CD14-positive monocyte (primary cell): ENCODE data around the gene SEMA6B. TPM values are rescaled to one million over a fixed set of nuclear protein-coding genes. Genes with fewer than 3 reads are reported as not detected.
A peak's percentile ranks its signal among the peaks of the same experiment; 100 is the strongest.

Source experiments
- DNase-seq, 3 donors: peaks; one replicate each; pipeline ENCODE4 v3.0.0-alpha.2; 2011 to 2022
- H2AFZ ChIP-seq: 2 replicates; pipeline ENCODE4 v1.6.0; 2012; ENCODE audit warnings: mild to moderate bottlenecking, low read depth, low read length, inconsistent platforms; ENCODE audit not compliant: insufficient read depth, poor library complexity, severe bottlenecking
- H3K27ac ChIP-seq, 2 donors: 1 replicate in 1 of 2; 2 replicates in 1 of 2; pipeline ENCODE4 v1.5.1; 2012 to 2013; ENCODE audit warnings: low read length in 2 of 2, control low read depth in 1 of 2, inconsistent platforms in 1 of 2, low read depth in 1 of 2, mild to moderate bottlenecking in 1 of 2
- H3K27me3 ChIP-seq, 2 donors: one replicate each; pipeline versions ENCODE4 v1.6.0 to v1.6.1; 2011 to 2013; ENCODE audit warnings: low read length in 2 of 2; ENCODE audit not compliant: control insufficient read depth in 2 of 2, insufficient read depth in 2 of 2
- H3K36me3 ChIP-seq, 2 donors: replicated peaks in 1 of 2; 1 replicate in 1 of 2; 2 replicates in 1 of 2; pipeline versions ENCODE4 v1.5.1 to v1.6.1; 2012 to 2013; ENCODE audit warnings: low read length in 2 of 2, control low read depth in 1 of 2, inconsistent platforms in 1 of 2, mild to moderate bottlenecking in 1 of 2; ENCODE audit not compliant: insufficient read depth in 2 of 2, control insufficient read depth in 1 of 2
- H3K4me1 ChIP-seq, 2 donors: 1 replicate in 1 of 2; 2 replicates in 1 of 2; pipeline versions ENCODE4 v1.5.1 to v1.6.1; 2012 to 2013; ENCODE audit warnings: low read length in 2 of 2, control low read depth in 1 of 2, inconsistent platforms in 1 of 2, mild to moderate bottlenecking in 1 of 2, moderate library complexity in 1 of 2; ENCODE audit not compliant: insufficient read depth in 2 of 2, control insufficient read depth in 1 of 2
- H3K4me2 ChIP-seq: replicated peaks from 2 replicates; pipeline ENCODE3; 2012; ENCODE audit warnings: low read length, moderate library complexity, mild to moderate bottlenecking; ENCODE audit not compliant: poor library complexity, severe bottlenecking; ENCODE audit errors: extremely low read depth
- H3K4me3 ChIP-seq, 3 experiments: fragments of 200-600 bp in 1 of 3; sonication (generic) in 1 of 3; replicated peaks in 1 of 3; 1 replicate in 2 of 3; 2 replicates in 1 of 3; pipeline ENCODE4 v1.5.1; 2011 to 2013; ENCODE audit warnings: low read length in 3 of 3, mild to moderate bottlenecking in 3 of 3, control low read depth in 2 of 3, low read depth in 2 of 3, inconsistent platforms in 1 of 3, moderate library complexity in 1 of 3
- H3K79me2 ChIP-seq: 2 replicates; pipeline ENCODE4 v1.6.0; 2012; ENCODE audit warnings: mild to moderate bottlenecking, control low read depth, inconsistent platforms, low read length, moderate library complexity; ENCODE audit not compliant: insufficient read depth
- H3K9ac ChIP-seq: 2 replicates; pipeline ENCODE4 v1.6.0; 2017; ENCODE audit warnings: low read length, mild to moderate bottlenecking; ENCODE audit not compliant: insufficient read depth, poor library complexity, severe bottlenecking
- H3K9me3 ChIP-seq, 2 donors: replicated peaks in 1 of 2; 1 replicate in 1 of 2; 2 replicates in 1 of 2; pipeline versions ENCODE4 v1.5.1 to v1.6.1; 2012 to 2013; ENCODE audit warnings: low read length in 2 of 2, control low read depth in 1 of 2; ENCODE audit not compliant: control insufficient read depth in 1 of 2, insufficient read depth in 1 of 2
- H4K20me1 ChIP-seq: 2 replicates; pipeline ENCODE4 v1.6.0; 2012; ENCODE audit warnings: mild to moderate bottlenecking, low read length, control low read depth, moderate library complexity; ENCODE audit not compliant: insufficient read depth
- H3K27ac Mint-ChIP-seq, 7 donors: one replicate each; pipeline ENCODE4 v1.8.0; 2020; ENCODE audit warnings: mild to moderate bottlenecking in 7 of 7, mixed read lengths in 7 of 7, moderate library complexity in 6 of 7, inconsistent platforms in 2 of 7
- H3K27me3 Mint-ChIP-seq, 3 donors: one replicate each; pipeline ENCODE4 v1.8.0; 2021 to 2022; ENCODE audit warnings: low read depth in 3 of 3, mild to moderate bottlenecking in 3 of 3, mixed read lengths in 3 of 3, moderate library complexity in 3 of 3, inconsistent platforms in 1 of 3
- H3K36me3 Mint-ChIP-seq, 2 donors: one replicate each; pipeline ENCODE4 v1.8.0; 2020; ENCODE audit warnings: mixed read lengths in 2 of 2, inconsistent platforms in 1 of 2, mild to moderate bottlenecking in 1 of 2
- H3K4me1 Mint-ChIP-seq: one replicate; pipeline ENCODE4 v1.8.0; 2020; ENCODE audit warnings: mild to moderate bottlenecking, mixed read lengths
- H3K4me3 Mint-ChIP-seq, 2 donors: one replicate each; pipeline ENCODE4 v1.8.0; 2020; ENCODE audit warnings: mild to moderate bottlenecking in 2 of 2, mixed read lengths in 2 of 2, moderate library complexity in 1 of 2
- H3K9me3 Mint-ChIP-seq, 7 donors: one replicate each; pipeline ENCODE4 v1.8.0; 2020 to 2022; ENCODE audit warnings: mixed read lengths in 7 of 7, mild to moderate bottlenecking in 6 of 7, moderate library complexity in 6 of 7, inconsistent platforms in 2 of 7
- WGBS: methylation state at CpG from one replicate; pipeline ENCODE4 v1.1.5; 2013; ENCODE audit warnings: missing lambda C conversion rate; ENCODE audit not compliant: insufficient coverage; 5-methylcytosine and 5-hydroxymethylcytosine counted together
- intact Hi-C, 2 donors: fragments of 100-400 bp; cut with micrococcal nuclease; formaldehyde crosslinking; loops; one replicate each; pipeline versions ENCODE4 v1.15.0 to v1.15.1; 2023
- polyA plus RNA-seq, 3 donors: library from polyadenylated mRNA; depleted of rRNA in 1 of 3; unstranded in 2 of 3; stranded (reverse) in 1 of 3; fragments of 300-500 nt in 2 of 3; fragments of >200 nt in 1 of 3; fragmentation: Illumina TruSeq in 2 of 3; gene quantifications; 1 replicate in 2 of 3; 2 replicates in 1 of 3; pipeline ENCODE4 v1.2.3, GENCODE V29; 2012 to 2021
- TF ChIP-seq, protein P1 (sequence below): fragments of 200-600 bp; IDR thresholded peaks from one replicate; pipeline ENCODE4 v1.8.0; 2022; ENCODE audit warnings: antibody characterized with exemption, mild to moderate bottlenecking

Gene SEMA6B
- polyA plus RNA-seq, 3 donors = 0.12 to 1.6 (median 0.87) TPM

- TF ChIP-seq, protein P1, sequence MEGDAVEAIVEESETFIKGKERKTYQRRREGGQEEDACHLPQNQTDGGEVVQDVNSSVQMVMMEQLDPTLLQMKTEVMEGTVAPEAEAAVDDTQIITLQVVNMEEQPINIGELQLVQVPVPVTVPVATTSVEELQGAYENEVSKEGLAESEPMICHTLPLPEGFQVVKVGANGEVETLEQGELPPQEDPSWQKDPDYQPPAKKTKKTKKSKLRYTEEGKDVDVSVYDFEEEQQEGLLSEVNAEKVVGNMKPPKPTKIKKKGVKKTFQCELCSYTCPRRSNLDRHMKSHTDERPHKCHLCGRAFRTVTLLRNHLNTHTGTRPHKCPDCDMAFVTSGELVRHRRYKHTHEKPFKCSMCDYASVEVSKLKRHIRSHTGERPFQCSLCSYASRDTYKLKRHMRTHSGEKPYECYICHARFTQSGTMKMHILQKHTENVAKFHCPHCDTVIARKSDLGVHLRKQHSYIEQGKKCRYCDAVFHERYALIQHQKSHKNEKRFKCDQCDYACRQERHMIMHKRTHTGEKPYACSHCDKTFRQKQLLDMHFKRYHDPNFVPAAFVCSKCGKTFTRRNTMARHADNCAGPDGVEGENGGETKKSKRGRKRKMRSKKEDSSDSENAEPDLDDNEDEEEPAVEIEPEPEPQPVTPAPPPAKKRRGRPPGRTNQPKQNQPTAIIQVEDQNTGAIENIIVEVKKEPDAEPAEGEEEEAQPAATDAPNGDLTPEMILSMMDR = no peak
- Mint-ChIP-seq H3K36me3 (peaks cover 47 to 58% of the 10 kb centered on the region in 2 donors), H3K4me1 (peaks cover 7% of the 10 kb centered on the region), H3K9me3 (no peaks in the 10 kb centered on the region), H3K27me3 (no peaks in the 10 kb centered on the region), H3K27ac (peak overlapping the region in 2 of 7 donors; percentile 22 to 41), H3K4me3 (no peak overlapping the region)
- H3K27ac ChIP-seq = no peak overlapping the region
- no peak overlapping the region for H2AFZ ChIP-seq
- H3K4me1 ChIP-seq = peaks cover 0 to 6% of the 10 kb centered on the region in 2 donors
- H3K27me3 ChIP-seq = no peaks in the 10 kb centered on the region
- H3K4me2 ChIP-seq = no peak overlapping the region
- no peaks in the 10 kb centered on the region for H3K79me2 ChIP-seq
- no peaks in the 10 kb centered on the region for H4K20me1 ChIP-seq
- no peaks in the 10 kb centered on the region for H3K9me3 ChIP-seq
- WGBS = 93% methylated on average over 29 of the region's 37 CpGs
- DNase-seq = no peak
- intact Hi-C loops = no loop called here
- no peak overlapping the region for H3K4me3 ChIP-seq
- H3K9ac ChIP-seq = no peak overlapping the region
- H3K36me3 ChIP-seq = peaks cover 49 to 52% of the 10 kb centered on the region in 2 donors
Measured at GRCh38 chr19:4502282-4503131, 57.0 kb downstream of the SEMA6B start.

GRCh38 chr19:4501691-4502090 lies 57.8 kb downstream of the SEMA6B start:
- Histone ChIP-seq H3K36me3 (peaks cover 55 to 56% of the 10 kb centered on the region in 2 donors), H2AFZ (no peak overlapping the region), H3K4me2 (no peak overlapping the region), H3K9me3 (no peaks in the 10 kb centered on the region), H3K4me1 (peaks cover 0 to 5% of the 10 kb centered on the region in 2 donors), H3K27ac (no peak overlapping the region), H3K27me3 (no peaks in the 10 kb centered on the region), H3K9ac (no peak overlapping the region), H4K20me1 (no peaks in the 10 kb centered on the region), H3K79me2 (no peaks in the 10 kb centered on the region), H3K4me3 (no peak overlapping the region)
- Mint-ChIP-seq H3K9me3 (no peaks in the 10 kb centered on the region), H3K36me3 (peaks cover 49 to 53% of the 10 kb centered on the region in 2 donors), H3K4me1 (peaks cover 6% of the 10 kb centered on the region), H3K4me3 (no peak overlapping the region), H3K27me3 (no peaks in the 10 kb centered on the region), H3K27ac (no peak overlapping the region)
- DNase-seq = no peak
- WGBS = 98% methylated on average over 16 of the region's 25 CpGs
- TF ChIP-seq, protein P1 = no peak
- intact Hi-C loops = no loop called here
